HG02938 (cell line): ENCODE measurements around the gene TRIP6.
"Not testable (repeated sequence)": the region's sequence is repeated elsewhere in the genome, so short reads cannot be mapped to it uniquely, and the experiment has no call there.

Experiments
- ATAC-seq: cut with Tn5 transposase; IDR thresholded peaks from one replicate; pipeline ENCODE4 v1.9.1; 2021; ENCODE audit warnings: mild to moderate bottlenecking, moderate library complexity; ENCODE audit not compliant: unreplicated experiment

Gene TRIP6

GRCh38 chr7:100910443-100910842 lies 43.3 kb downstream of the TRIP6 start:
- not testable (repeated sequence) for ATAC-seq

GRCh38 chr7:100911484-100911883 lies 44.3 kb downstream of the TRIP6 start:
- ATAC-seq = no peak

- ATAC-seq = no peak
Observed at GRCh38 chr7:100914208-100914878, 47.2 kb downstream of the TRIP6 start.

DNA sequence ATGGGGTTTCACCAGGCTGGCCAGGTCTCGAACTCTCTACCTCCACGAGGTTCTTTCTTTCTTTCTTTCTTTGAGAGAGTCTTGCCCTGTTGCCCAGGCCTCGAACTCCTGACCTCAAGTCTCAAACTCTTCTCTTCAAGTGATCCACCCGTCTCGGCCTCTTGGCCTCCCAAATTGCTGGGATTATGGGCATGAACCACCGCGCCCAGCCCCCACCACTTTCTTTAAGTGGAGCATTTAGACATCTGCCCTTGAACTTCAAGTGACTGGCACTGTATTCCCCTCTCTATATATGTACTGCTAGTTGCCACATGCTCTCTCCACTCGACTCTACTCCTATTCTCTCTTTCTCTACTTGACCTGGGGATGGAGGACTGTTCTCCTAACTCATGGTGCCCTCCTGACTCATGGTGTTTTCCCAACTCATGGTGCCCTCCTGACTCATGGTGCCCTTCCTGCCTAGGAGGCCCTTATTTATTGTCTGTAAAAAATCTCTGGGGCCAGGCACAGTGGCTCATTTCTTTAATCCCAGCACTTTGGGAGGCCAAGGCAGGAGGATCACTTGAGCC lies 47.8 kb downstream of the TRIP6 start:
- no peak for ATAC-seq

DNA sequence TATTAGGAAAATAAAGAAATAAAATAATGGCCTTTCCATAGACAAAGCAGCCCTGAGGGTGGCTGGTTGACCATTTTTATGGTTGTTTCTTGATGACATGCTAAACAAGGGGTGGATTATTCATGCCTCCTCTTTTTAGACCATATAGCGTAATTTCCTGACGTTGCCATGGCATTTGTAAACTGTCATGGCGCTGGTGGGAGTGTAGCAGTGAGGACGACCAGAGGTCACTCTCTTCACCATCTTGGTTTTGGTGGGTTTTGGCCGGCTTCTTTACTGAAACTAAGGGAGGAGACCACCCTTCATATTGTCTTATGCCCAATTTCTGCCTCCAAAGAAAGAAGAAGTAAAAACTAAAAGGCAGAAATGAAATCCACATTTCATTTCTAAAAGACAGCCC lies 52.1 kb downstream of the TRIP6 start:
- ATAC-seq = not testable (repeated sequence)

DNA sequence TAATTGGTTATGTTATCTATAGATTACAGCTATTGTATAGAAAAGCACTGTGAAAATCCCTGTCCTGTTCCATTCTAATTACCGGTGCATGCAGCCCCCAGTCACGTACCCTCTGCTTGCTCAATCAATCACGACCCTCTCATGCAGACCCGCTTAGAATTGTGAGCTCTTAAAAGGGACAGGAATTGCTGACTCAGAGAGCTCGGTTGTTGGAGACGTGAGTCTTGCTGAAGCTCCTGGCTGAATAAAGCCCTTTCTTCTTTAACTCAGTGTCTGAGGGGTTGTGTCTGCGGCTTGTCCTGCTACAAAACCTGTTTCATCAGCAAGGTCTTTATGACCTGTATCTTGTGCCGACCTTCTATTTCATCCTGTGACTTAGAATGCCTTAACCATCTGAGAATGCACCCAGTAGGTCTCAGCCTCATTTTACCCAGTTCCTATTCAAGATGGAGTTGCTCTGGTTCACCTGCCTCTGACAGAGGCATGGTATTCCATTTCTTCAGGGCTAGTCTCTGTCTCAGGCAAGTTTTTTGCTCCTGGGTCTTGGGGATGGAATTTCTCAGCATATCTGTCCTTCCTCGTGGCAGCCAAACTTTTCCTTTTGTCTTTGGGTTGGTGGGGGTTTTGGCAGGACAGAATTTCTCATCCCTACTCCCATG lies 52.7 kb downstream of the TRIP6 start:
- ATAC-seq = not testable (repeated sequence)

DNA sequence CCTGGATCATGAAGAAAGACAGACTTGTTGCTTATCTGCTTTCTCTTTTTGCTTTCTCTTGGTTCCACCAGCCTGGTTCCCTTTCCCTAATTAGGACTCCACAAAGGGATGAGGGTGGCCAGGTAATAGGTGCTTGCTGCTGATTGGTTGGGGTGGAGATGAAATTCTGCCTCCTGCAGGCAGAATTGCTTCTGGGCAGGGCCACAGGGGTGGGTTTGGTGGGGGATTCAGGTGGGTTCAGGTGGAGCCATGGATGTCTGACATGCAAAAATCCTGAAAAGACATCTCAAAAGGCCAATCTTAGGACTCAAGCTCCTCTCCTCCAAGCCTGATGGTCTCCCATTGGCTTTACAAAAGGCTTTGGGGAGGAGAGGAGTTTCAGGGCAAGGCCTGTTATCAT lies 53.9 kb downstream of the TRIP6 start:
- no peak for ATAC-seq
